NCI-H1436 treated with DMSO at 0.1 percent for 48 hours (cell line): Measurements from ENCODE around the gene ITGB3.

Experiments used
- DNase-seq: peaks from one replicate; lab custom pipeline; 2025; lab: John Stamatoyannopoulos, UW

Gene ITGB3

GRCh38 chr17:47338026-47338425, 84.4 kb downstream of the ITGB3 start:
- DNase-seq, result no peak

- DNase-seq, result no peak
Observed at GRCh38 chr17:47352848-47353247, 99.2 kb downstream of the ITGB3 start.

- DNase-seq, result no peak
Observed at GRCh38 chr17:47358652-47359051, 105.0 kb downstream of the ITGB3 start.
